GM12864 (cell line): Measurements from ENCODE around the gene KRCC1.

Experiments used
- DNase-seq: peaks from one replicate; pipeline ENCODE4 v3.0.0-alpha.2; 2011; ENCODE audit warnings: low read depth
- H3K4me3 ChIP-seq: 2 replicates; pipeline ENCODE4 v1.5.1; 2011; ENCODE audit warnings: mild to moderate bottlenecking, low read depth, low read length, control low read depth
- TF ChIP-seq, protein P1 (sequence below): IDR thresholded peaks from 2 replicates; pipeline ENCODE4 v1.5.1; 2011; ENCODE audit warnings: low read depth, mild to moderate bottlenecking, moderate library complexity, low read length, control low read depth, inconsistent platforms; ENCODE audit errors: missing control alignments

Gene KRCC1

DNA sequence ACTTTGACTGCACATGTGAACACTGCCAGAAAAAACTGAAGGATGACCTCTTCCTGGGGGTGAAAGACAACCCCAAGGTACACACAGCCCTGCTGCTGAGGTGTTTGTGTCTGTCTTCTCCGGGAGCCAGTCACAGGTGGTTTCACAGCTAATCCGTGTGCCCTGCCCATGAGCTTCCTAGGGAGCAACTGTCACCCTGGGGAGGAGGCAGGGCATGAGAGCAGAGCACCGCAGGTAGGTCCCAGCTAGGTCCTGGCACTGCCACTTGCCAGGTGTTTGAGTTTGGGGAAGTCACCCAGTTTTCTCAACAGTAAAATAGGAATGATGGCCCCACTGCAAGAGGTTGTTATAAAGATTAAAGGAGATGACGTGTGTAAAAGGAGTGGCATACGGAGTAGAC is 41.1 kb upstream of the KRCC1 start:
- no peak for DNase-seq
- TF ChIP-seq, protein P1, sequence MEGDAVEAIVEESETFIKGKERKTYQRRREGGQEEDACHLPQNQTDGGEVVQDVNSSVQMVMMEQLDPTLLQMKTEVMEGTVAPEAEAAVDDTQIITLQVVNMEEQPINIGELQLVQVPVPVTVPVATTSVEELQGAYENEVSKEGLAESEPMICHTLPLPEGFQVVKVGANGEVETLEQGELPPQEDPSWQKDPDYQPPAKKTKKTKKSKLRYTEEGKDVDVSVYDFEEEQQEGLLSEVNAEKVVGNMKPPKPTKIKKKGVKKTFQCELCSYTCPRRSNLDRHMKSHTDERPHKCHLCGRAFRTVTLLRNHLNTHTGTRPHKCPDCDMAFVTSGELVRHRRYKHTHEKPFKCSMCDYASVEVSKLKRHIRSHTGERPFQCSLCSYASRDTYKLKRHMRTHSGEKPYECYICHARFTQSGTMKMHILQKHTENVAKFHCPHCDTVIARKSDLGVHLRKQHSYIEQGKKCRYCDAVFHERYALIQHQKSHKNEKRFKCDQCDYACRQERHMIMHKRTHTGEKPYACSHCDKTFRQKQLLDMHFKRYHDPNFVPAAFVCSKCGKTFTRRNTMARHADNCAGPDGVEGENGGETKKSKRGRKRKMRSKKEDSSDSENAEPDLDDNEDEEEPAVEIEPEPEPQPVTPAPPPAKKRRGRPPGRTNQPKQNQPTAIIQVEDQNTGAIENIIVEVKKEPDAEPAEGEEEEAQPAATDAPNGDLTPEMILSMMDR: no peak

DNA sequence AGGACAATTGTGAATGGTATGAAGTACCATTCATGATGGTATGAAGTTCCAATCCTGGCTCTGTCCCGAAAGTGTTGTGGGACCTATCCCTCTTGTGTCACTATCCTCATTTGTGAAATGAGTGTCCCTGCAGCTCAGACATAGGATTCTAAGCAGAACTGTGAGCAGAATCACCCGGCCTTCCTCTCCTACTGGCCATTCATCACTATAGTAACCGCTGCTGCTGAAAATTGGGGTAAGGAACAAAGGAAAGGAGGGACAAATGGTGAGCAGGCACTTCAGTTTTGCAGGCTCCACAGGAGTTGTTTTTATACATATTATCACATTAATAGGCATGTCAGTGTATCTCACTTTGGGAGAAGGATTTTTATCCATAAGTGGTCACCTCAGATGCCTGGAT is 39.4 kb upstream of the KRCC1 start:
- DNase-seq: no peak
- TF ChIP-seq, protein P1: no peak
- no peak overlapping the region for H3K4me3 ChIP-seq

More for the DNA sequence above, 41.1 kb upstream of the KRCC1 start:
- H3K4me3 ChIP-seq: no peak overlapping the region

DNA sequence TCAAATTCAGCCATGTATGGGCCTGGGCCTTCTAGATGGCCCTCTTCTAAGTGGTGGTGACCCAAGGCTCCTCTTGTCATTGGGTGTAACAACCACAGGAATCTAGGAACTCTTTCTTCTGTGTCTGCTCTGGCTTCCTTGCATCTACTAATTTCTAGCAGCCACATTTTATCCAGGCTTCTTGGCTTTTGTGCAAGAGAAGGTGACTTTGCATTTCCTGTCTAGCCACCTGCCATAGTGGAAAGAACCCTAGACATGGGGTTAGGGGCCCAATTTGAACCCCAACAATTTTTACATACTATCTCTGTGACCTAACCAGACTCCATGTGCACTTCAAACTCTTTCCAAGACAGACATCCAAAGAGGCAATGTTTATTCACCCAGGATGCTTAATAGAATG is 37.2 kb upstream of the KRCC1 start:
- no peak overlapping the region for H3K4me3 ChIP-seq
- TF ChIP-seq, protein P1: no peak
- no peak for DNase-seq

DNA sequence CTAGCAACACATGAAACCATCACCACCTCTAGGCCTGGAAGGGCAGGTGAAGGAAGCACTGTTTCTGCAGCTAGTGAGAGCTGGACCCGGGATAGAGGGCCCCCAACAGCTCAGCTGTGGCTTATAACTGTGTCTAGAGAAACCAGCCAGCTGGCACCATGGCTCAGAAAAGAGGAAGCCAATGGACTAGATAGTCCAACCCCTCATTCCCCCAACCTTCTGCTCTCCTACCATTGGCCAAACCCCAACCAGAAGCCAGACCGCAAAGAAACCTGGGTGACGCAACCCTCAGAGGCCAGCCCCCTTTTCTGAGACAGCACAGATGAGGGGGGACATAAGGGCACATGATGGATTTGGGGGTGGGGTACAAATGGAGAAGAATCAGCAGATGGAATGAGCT is 36.4 kb upstream of the KRCC1 start:
- TF ChIP-seq, protein P1: no peak
- DNase-seq: no peak
- no peak overlapping the region for H3K4me3 ChIP-seq

DNA sequence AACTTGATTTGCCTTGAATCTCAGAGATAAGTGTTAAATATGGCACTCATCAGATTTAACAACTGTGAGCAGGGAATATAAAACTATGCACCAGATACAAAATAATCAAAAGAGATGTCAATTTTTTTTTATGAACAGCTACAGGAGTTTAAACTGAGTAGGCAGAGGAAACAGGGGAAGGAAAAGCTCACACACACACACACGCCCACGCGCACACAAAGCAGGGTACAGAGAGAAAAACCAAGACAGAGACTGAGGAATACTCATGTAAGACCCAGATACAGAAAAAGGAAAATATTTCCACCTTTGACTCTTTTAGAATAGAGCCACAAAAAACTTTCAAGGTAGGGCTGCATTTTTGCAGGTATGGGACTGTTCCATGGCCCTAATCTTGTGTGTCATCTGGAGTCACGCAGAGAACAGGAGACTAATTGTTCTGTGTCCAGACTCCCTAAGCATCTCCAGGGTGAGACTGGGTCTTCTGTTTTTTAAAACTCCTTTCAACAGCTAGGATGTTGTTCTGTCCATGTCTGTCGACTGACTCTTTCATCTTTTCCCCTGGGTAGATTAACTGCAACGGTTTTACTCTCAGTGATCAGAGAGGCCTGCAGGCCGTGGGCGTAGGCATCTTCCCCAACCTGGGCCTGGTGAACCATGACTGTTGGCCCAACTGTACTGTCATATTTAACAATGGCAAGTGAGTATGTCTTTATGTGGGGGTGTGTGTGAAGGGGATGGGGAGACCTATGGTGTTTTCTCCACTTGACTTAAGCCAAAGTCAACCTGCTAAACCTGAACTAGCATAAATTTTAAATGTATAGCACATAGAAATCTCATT is 35.1 kb upstream of the KRCC1 start:
- TF ChIP-seq, protein P1: no peak
- DNase-seq: no peak
- H3K4me3 ChIP-seq: no peak overlapping the region

DNA sequence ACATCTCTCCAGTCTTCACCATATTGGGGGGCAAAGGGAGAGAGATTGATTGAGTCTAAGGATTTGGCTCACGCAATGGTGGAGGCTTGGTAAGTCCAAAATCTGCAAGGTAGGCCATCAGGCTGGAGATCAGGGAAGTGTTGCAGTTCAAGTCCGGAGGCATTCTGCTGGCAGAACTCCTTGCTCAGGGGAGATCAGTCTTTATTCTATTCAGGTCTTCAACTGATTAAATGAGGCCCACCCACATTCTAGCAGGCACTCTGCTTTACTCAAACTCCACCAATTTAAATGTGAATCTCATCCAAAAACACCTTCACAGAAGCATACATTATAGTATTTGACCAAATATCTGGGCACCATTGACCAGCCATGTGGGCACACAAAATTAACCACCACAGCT is 33.4 kb upstream of the KRCC1 start:
- TF ChIP-seq, protein P1: no peak
- no peak for DNase-seq
- H3K4me3 ChIP-seq: no peak overlapping the region

DNA sequence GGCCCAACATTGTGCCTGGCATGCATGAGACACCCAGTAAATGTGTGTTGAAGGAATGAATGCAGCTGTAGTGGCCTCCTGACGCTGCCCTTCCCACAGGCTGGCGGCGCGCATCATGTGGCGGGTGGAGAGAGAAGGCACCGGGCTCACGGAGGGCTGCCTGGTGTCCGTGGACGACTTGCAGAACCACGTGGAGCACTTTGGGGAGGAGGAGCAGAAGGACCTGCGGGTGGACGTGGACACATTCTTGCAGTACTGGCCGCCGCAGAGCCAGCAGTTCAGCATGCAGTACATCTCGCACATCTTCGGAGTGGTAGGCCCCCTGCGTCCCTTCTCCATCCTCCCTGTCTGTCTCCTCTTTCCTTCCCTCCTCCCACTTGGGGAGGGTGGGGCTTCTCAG is 32.2 kb upstream of the KRCC1 start:
- TF ChIP-seq, protein P1: no peak
- H3K4me3 ChIP-seq: no peak overlapping the region
- DNase-seq: no peak
